Ovary (tissue), 3 donors: ENCODE measurements around the gene ANXA10.

Source experiments
- EP300 ChIP-seq: sonication (generic); formaldehyde crosslinking; IDR thresholded peaks from one replicate; pipeline ENCODE4 v1.6.1; 2017; ENCODE audit warnings: antibody characterized with exemption
- POLR2A ChIP-seq: fragments of 450-650 bp; IDR thresholded peaks from one replicate; pipeline ENCODE4 v1.6.1; 2017; ENCODE audit warnings: antibody characterized with exemption, mild to moderate bottlenecking, moderate library complexity
- TF ChIP-seq, protein P1 (sequence below), 3 donors: fragments of 450-650 bp in 2 of 3; fragments of 200-600 bp in 1 of 3; IDR thresholded peaks; one replicate each; pipeline versions ENCODE4 v1.5.1 to v1.8.0; 2016 to 2022; ENCODE audit warnings: antibody characterized with exemption in 3 of 3, mild to moderate bottlenecking in 1 of 3
- donor health status: DM: no; HTN: no; CAD: no.

DNA sequence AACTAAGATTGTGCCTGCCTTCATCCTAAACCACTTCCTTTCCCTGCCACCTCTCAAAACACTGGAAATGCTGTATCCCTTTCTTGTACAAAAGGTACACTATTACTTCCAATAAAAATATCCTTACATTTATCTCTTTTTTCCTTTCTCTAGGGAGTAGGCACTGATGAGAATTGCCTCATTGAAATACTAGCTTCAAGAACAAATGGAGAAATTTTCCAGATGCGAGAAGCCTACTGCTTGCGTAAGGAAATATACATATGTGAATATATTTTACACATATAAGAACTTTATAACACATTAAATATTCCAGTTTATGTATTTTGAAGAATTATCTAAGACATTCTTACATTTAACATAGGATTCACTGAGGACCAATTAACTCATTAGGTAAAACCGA, 71.7 kb downstream of the ANXA10 start:
- no peak for TF ChIP-seq POLR2A
- TF ChIP-seq, protein P1, sequence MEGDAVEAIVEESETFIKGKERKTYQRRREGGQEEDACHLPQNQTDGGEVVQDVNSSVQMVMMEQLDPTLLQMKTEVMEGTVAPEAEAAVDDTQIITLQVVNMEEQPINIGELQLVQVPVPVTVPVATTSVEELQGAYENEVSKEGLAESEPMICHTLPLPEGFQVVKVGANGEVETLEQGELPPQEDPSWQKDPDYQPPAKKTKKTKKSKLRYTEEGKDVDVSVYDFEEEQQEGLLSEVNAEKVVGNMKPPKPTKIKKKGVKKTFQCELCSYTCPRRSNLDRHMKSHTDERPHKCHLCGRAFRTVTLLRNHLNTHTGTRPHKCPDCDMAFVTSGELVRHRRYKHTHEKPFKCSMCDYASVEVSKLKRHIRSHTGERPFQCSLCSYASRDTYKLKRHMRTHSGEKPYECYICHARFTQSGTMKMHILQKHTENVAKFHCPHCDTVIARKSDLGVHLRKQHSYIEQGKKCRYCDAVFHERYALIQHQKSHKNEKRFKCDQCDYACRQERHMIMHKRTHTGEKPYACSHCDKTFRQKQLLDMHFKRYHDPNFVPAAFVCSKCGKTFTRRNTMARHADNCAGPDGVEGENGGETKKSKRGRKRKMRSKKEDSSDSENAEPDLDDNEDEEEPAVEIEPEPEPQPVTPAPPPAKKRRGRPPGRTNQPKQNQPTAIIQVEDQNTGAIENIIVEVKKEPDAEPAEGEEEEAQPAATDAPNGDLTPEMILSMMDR (IDR thresholded peaks at IDR 0.05) = no peak
- no peak for TF ChIP-seq EP300
